Endothelial cell of umbilical vein (primary cell): Measurements from ENCODE around the gene MLNR. TPM values are rescaled to one million over a fixed set of nuclear protein-coding genes. Genes with fewer than 3 reads are reported as not detected.

Experiments
- BruUV-seq: library from RNA; stranded (reverse); fragments of 400-500 nt; replicated peaks from 2 replicates; lab custom pipeline; 2021; lab: Mats Ljungman, UMichigan
- CTCF ChIA-PET: fragments of 300-600, 350-600 bp; sonication (Branson Sonifier 250); formaldehyde crosslinking; loops from one replicate; lab custom pipeline; 2021; ENCODE audit warnings: antibody characterized with exemption, inconsistent platforms; lab: Charles Lee
- POLR2A ChIA-PET: fragments of 300-600, 350-600 bp; sonication (Branson Sonifier 250); formaldehyde crosslinking; loops from one replicate; lab custom pipeline; 2021; ENCODE audit warnings: antibody characterized with exemption, inconsistent platforms; lab: Charles Lee
- DNase-seq: peaks from one replicate; pipeline ENCODE4 v3.0.0-alpha.2; 2011; ENCODE audit warnings: low read depth, low spot score
- FAIRE-seq: peaks from 2 replicates; lab custom pipeline; 2011; peaks lifted over from hg19 to GRCh38; lab: Jason Lieb, UNC
- H2AFZ ChIP-seq: 2 replicates; pipeline ENCODE4 v1.6.0; 2012; ENCODE audit warnings: low read depth, low read length, control low read depth, inconsistent platforms
- H3K27ac ChIP-seq: 2 replicates; pipeline ENCODE4 v1.5.1; 2011; ENCODE audit warnings: low read depth, mild to moderate bottlenecking, control low read depth, low read length, moderate library complexity; ENCODE audit not compliant: insufficient read depth
- H3K27me3 ChIP-seq, 2 experiments: 2 replicates each; pipeline versions ENCODE4 v1.6.0 to v1.6.1; 2011; ENCODE audit warnings: low read length in 2 of 2, mixed read lengths in 1 of 2; ENCODE audit not compliant: control insufficient read depth in 2 of 2, insufficient read depth in 2 of 2
- H3K36me3 ChIP-seq, 2 experiments: 2 replicates in 1 of 2; 3 replicates in 1 of 2; pipeline ENCODE4 v1.5.1; 2011; ENCODE audit warnings: low read length in 2 of 2, mild to moderate bottlenecking in 1 of 2, moderate library complexity in 1 of 2; ENCODE audit not compliant: control insufficient read depth in 2 of 2, insufficient read depth in 2 of 2; ENCODE audit errors: extremely low read depth in 1 of 2
- H3K4me1 ChIP-seq: 3 replicates; pipeline ENCODE4 v1.5.1; 2011; ENCODE audit warnings: mild to moderate bottlenecking, low read length; ENCODE audit not compliant: control insufficient read depth, insufficient read depth; ENCODE audit errors: extremely low read depth
- H3K4me2 ChIP-seq: 2 replicates; pipeline ENCODE4 v1.6.1; 2011; ENCODE audit warnings: low read length, control low read depth, mixed read lengths; ENCODE audit not compliant: insufficient read depth
- H3K4me3 ChIP-seq, 3 experiments: fragments of 200-600 bp in 1 of 3; sonication (generic), shearing (Covaris generic) in 1 of 3; replicated peaks in 1 of 3; 2 replicates each; pipeline ENCODE4 v1.5.1; 2011 to 2016; ENCODE audit warnings: control low read depth in 3 of 3, low read length in 3 of 3, mild to moderate bottlenecking in 2 of 3, inconsistent platforms in 1 of 3, low read depth in 1 of 3, moderate library complexity in 1 of 3; ENCODE audit not compliant: insufficient read depth in 1 of 3
- H3K79me2 ChIP-seq: 2 replicates; pipeline ENCODE4 v1.6.0; 2012; ENCODE audit warnings: low read length, inconsistent platforms; ENCODE audit not compliant: control insufficient read depth, insufficient read depth
- H3K9ac ChIP-seq: replicated peaks from 2 replicates; pipeline ENCODE3; 2011; ENCODE audit warnings: low read length, control low read depth; ENCODE audit not compliant: insufficient read depth; ENCODE audit errors: extremely low read depth
- H3K9me1 ChIP-seq: replicated peaks from 3 replicates; pipeline ENCODE4 v1.6.0; 2011; ENCODE audit warnings: mild to moderate bottlenecking, low read length; ENCODE audit not compliant: control insufficient read depth, insufficient read depth; ENCODE audit errors: extremely low read depth
- H3K9me3 ChIP-seq: replicated peaks from 2 replicates; pipeline ENCODE4 v1.5.1; 2012; ENCODE audit warnings: low read length, inconsistent platforms; ENCODE audit not compliant: control insufficient read depth, insufficient read depth
- H4K20me1 ChIP-seq: replicated peaks from 2 replicates; pipeline ENCODE3; 2011; ENCODE audit warnings: mild to moderate bottlenecking, low read length; ENCODE audit not compliant: control insufficient read depth, insufficient read depth; ENCODE audit errors: extremely low read depth
- CTCF ChIP-seq, 2 donors: IDR thresholded peaks; 1 replicate in 1 of 2; 2 replicates in 1 of 2; pipeline ENCODE4 v1.5.1; 2011; ENCODE audit warnings: low read length in 2 of 2, mild to moderate bottlenecking in 2 of 2, moderate library complexity in 2 of 2, control low read depth in 1 of 2, inconsistent platforms in 1 of 2, low read depth in 1 of 2; ENCODE audit not compliant: insufficient read depth in 1 of 2; ENCODE audit errors: extremely low read depth in 1 of 2
- EZH2 ChIP-seq: IDR thresholded peaks from 2 replicates; pipeline ENCODE4 v1.6.1; 2012; ENCODE audit warnings: borderline replicate concordance, low read depth, mild to moderate bottlenecking, moderate library complexity, low read length, inconsistent platforms; ENCODE audit not compliant: severe bottlenecking
- FOS ChIP-seq: IDR thresholded peaks from 2 replicates; pipeline ENCODE4 v1.6.1; 2011; ENCODE audit warnings: mild to moderate bottlenecking, low read length, moderate library complexity, borderline replicate concordance; ENCODE audit not compliant: insufficient read depth
- GATA2 ChIP-seq: IDR thresholded peaks from 2 replicates; pipeline ENCODE4 v1.7.0; 2011; ENCODE audit warnings: low read depth, mild to moderate bottlenecking, moderate library complexity, mixed read lengths, low read length; ENCODE audit not compliant: insufficient read length, insufficient read depth
- JUN ChIP-seq: IDR thresholded peaks from 2 replicates; pipeline ENCODE4 v1.6.1; 2011; ENCODE audit warnings: borderline replicate concordance, low read depth; ENCODE audit not compliant: insufficient read length, insufficient read depth
- MAX ChIP-seq: IDR thresholded peaks from 2 replicates; pipeline ENCODE4 v1.6.1; 2011; ENCODE audit not compliant: insufficient read depth, insufficient read length
- MYC ChIP-seq: IDR thresholded peaks from one replicate; pipeline ENCODE4 v1.6.1; 2011; ENCODE audit warnings: mild to moderate bottlenecking, low read depth, low read length
- POLR2A ChIP-seq: IDR thresholded peaks from 2 replicates; pipeline ENCODE4 v1.6.1; 2012; ENCODE audit warnings: low read depth, mild to moderate bottlenecking, control low read depth, low read length
- POLR2AphosphoS5 ChIP-seq: IDR thresholded peaks from 2 replicates; pipeline ENCODE4 v1.6.1; 2012; ENCODE audit warnings: low read depth, mild to moderate bottlenecking, control low read depth, low read length, moderate library complexity; ENCODE audit not compliant: insufficient read depth
- dilution Hi-C: fragments of 300-500 bp; cut with MboI; formaldehyde crosslinking; loops from one replicate; pipeline ENCODE4 v1.15.0; 2019; ENCODE audit warnings: low sequenced_read_pairs; ENCODE audit not compliant: extremely low pct_ligation_motif_present
- intact Hi-C: fragments of 100-400 bp; cut with micrococcal nuclease; formaldehyde crosslinking; loops from one replicate; pipeline ENCODE4 v1.10.0; 2022
- polyA plus RNA-seq, 4 experiments: library from polyadenylated mRNA; depleted of rRNA in 3 of 4; stranded (reverse) in 3 of 4; unstranded in 1 of 4; fragments of >200 nt; gene quantifications; 2 replicates each; pipeline versions ENCODE4 v1.2.1 to v1.2.3, GENCODE V29; 2011 to 2012; ENCODE audit warnings: missing spikeins in 1 of 4
- total RNA-seq: library from RNA; stranded (reverse); gene quantifications from 2 replicates; pipeline ENCODE4 v1.2.3, GENCODE V29; 2021

MLNR gene
- total and polyA plus RNA-seq, 2 donors (not counting 3 experiments of a cell fraction or from before 2014, with no cell fraction given) = not detected

GRCh38 chr13:49248622-49249002 is 28.5 kb downstream of the MLNR start:
- ChIA-PET POLR2A (no interaction called here), CTCF (interaction anchor here (0.7 to 2.9 kb wide), 10 partner anchors 8 to 282 kb away, joined by 3 to 34 read pairs (median 4); no protein-coding TSS in a partner anchor)
- no peaks in the 10 kb centered on the region for H3K9me3 ChIP-seq
- peaks cover 0 to 3% of the 10 kb centered on the region in 2 experiments for H3K27me3 ChIP-seq
- no peak overlapping the region for H3K27ac ChIP-seq
- DNase-seq (no peak), FAIRE-seq (peak; percentile 70)
- no TSS peak for BruUV-seq
- H3K4me1 ChIP-seq = peaks cover 13% of the 10 kb centered on the region
- peak overlapping the region; percentile 92 for H3K9ac ChIP-seq
- peak overlapping the region; percentile 98 for H3K4me2 ChIP-seq
- no peaks in the 10 kb centered on the region for H3K36me3 ChIP-seq
- no peaks in the 10 kb centered on the region for H3K9me1 ChIP-seq
- peak in 1 of 2 donors; percentile 9 for TF ChIP-seq CTCF (IDR thresholded peaks at IDR 0.05; ENCODE audit: extremely low read depth in 1 of 2, insufficient read depth in 1 of 2, low read depth in 1 of 2, low read length in 2 of 2)
- no peak for TF ChIP-seq GATA2
- TF ChIP-seq MAX = no peak
- intact Hi-C loops (no loop called here), dilution Hi-C loops (no loop called here)
- H3K79me2 ChIP-seq = peaks cover 9% of the 10 kb centered on the region
- H2AFZ ChIP-seq = peak overlapping the region; percentile 90
- peak overlapping the region; percentile 53 to 95 (median 86) for H3K4me3 ChIP-seq
- no peaks in the 10 kb centered on the region for H4K20me1 ChIP-seq

GRCh38 chr13:49251326-49251725 is 31.2 kb downstream of the MLNR start:
- FAIRE-seq (no peak), DNase-seq (no peak)
- Histone ChIP-seq H3K9ac (no peak overlapping the region), H4K20me1 (no peaks in the 10 kb centered on the region), H3K27ac (no peak overlapping the region), H3K4me3 (no peak overlapping the region), H3K9me1 (no peaks in the 10 kb centered on the region), H3K36me3 (peaks cover 4 to 6% of the 10 kb centered on the region in 2 experiments), H3K9me3 (no peaks in the 10 kb centered on the region), H3K79me2 (peaks cover 10% of the 10 kb centered on the region), H2AFZ (no peak overlapping the region), H3K27me3 (no peaks in the 10 kb centered on the region), H3K4me2 (no peak overlapping the region), H3K4me1 (peaks cover 16% of the 10 kb centered on the region)
- ChIA-PET POLR2A (no interaction called here), CTCF (interaction anchor here (0.7 kb wide), 1 partner anchor 29 kb away, joined by 3 read pairs; no protein-coding TSS in a partner anchor)
- TF ChIP-seq GATA2 (no peak), CTCF (IDR thresholded peaks at IDR 0.05; ENCODE audit: extremely low read depth in 1 of 2, insufficient read depth in 1 of 2, low read depth in 1 of 2, low read length in 2 of 2) (no peak), POLR2A (no peak), MAX (no peak), JUN (no peak), MYC (no peak), EZH2 (no peak), FOS (no peak), POLR2AphosphoS5 (no peak)
- dilution Hi-C loops (no loop called here), intact Hi-C loops (no loop called here)
- no TSS peak for BruUV-seq
